Neural progenitor cell (in vitro differentiated cells): ENCODE measurements around the gene COMMD2.

Source experiments
- EZH2 ChIP-seq: fragments of 200-600 bp; sonication (generic); IDR thresholded peaks from 2 replicates; pipeline ENCODE4 v1.6.1; 2017; ENCODE audit warnings: antibody characterized with exemption, mild to moderate bottlenecking, moderate library complexity
- EZH2phosphoT487 ChIP-seq: fragments of 200-600 bp; sonication (generic); IDR thresholded peaks from 2 replicates; pipeline ENCODE4 v1.6.1; 2017; ENCODE audit warnings: antibody characterized with exemption
- TF ChIP-seq, protein P1 (sequence below): fragments of 200-600 bp; sonication (generic); IDR thresholded peaks from 2 replicates; pipeline ENCODE4 v1.5.1; 2017; ENCODE audit warnings: antibody characterized with exemption, mild to moderate bottlenecking

GRCh38 chr3:149801195-149801594 lies 48.9 kb upstream of the COMMD2 start:
- TF ChIP-seq, protein P1, sequence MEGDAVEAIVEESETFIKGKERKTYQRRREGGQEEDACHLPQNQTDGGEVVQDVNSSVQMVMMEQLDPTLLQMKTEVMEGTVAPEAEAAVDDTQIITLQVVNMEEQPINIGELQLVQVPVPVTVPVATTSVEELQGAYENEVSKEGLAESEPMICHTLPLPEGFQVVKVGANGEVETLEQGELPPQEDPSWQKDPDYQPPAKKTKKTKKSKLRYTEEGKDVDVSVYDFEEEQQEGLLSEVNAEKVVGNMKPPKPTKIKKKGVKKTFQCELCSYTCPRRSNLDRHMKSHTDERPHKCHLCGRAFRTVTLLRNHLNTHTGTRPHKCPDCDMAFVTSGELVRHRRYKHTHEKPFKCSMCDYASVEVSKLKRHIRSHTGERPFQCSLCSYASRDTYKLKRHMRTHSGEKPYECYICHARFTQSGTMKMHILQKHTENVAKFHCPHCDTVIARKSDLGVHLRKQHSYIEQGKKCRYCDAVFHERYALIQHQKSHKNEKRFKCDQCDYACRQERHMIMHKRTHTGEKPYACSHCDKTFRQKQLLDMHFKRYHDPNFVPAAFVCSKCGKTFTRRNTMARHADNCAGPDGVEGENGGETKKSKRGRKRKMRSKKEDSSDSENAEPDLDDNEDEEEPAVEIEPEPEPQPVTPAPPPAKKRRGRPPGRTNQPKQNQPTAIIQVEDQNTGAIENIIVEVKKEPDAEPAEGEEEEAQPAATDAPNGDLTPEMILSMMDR: no peak
- TF ChIP-seq EZH2 (no peak), EZH2phosphoT487 (no peak)
